Endothelial cell of umbilical vein (primary cell): ENCODE results near the gene BCAN. TPM values are rescaled to one million over a fixed set of nuclear protein-coding genes. Genes with fewer than 3 reads are reported as not detected.

Experiments used
- BruUV-seq: library from RNA; stranded (reverse); fragments of 400-500 nt; replicated peaks from 2 replicates; lab custom pipeline; 2021; lab: Mats Ljungman, UMichigan
- CTCF ChIA-PET: fragments of 300-600, 350-600 bp; sonication (Branson Sonifier 250); formaldehyde crosslinking; loops from one replicate; lab custom pipeline; 2021; ENCODE audit warnings: antibody characterized with exemption, inconsistent platforms; lab: Charles Lee
- POLR2A ChIA-PET: fragments of 300-600, 350-600 bp; sonication (Branson Sonifier 250); formaldehyde crosslinking; loops from one replicate; lab custom pipeline; 2021; ENCODE audit warnings: antibody characterized with exemption, inconsistent platforms; lab: Charles Lee
- DNase-seq: peaks from one replicate; pipeline ENCODE4 v3.0.0-alpha.2; 2011; ENCODE audit warnings: low read depth, low spot score
- FAIRE-seq: peaks from 2 replicates; lab custom pipeline; 2011; peaks lifted over from hg19 to GRCh38; lab: Jason Lieb, UNC
- H2AFZ ChIP-seq: 2 replicates; pipeline ENCODE4 v1.6.0; 2012; ENCODE audit warnings: low read depth, low read length, control low read depth, inconsistent platforms
- H3K27ac ChIP-seq: 2 replicates; pipeline ENCODE4 v1.5.1; 2011; ENCODE audit warnings: low read depth, mild to moderate bottlenecking, control low read depth, low read length, moderate library complexity; ENCODE audit not compliant: insufficient read depth
- H3K27me3 ChIP-seq, 2 experiments: 2 replicates each; pipeline versions ENCODE4 v1.6.0 to v1.6.1; 2011; ENCODE audit warnings: low read length in 2 of 2, mixed read lengths in 1 of 2; ENCODE audit not compliant: control insufficient read depth in 2 of 2, insufficient read depth in 2 of 2
- H3K36me3 ChIP-seq, 2 experiments: 2 replicates in 1 of 2; 3 replicates in 1 of 2; pipeline ENCODE4 v1.5.1; 2011; ENCODE audit warnings: low read length in 2 of 2, mild to moderate bottlenecking in 1 of 2, moderate library complexity in 1 of 2; ENCODE audit not compliant: control insufficient read depth in 2 of 2, insufficient read depth in 2 of 2; ENCODE audit errors: extremely low read depth in 1 of 2
- H3K4me1 ChIP-seq: 3 replicates; pipeline ENCODE4 v1.5.1; 2011; ENCODE audit warnings: mild to moderate bottlenecking, low read length; ENCODE audit not compliant: control insufficient read depth, insufficient read depth; ENCODE audit errors: extremely low read depth
- H3K4me2 ChIP-seq: 2 replicates; pipeline ENCODE4 v1.6.1; 2011; ENCODE audit warnings: low read length, control low read depth, mixed read lengths; ENCODE audit not compliant: insufficient read depth
- H3K4me3 ChIP-seq, 3 experiments: fragments of 200-600 bp in 1 of 3; sonication (generic), shearing (Covaris generic) in 1 of 3; replicated peaks in 1 of 3; 2 replicates each; pipeline ENCODE4 v1.5.1; 2011 to 2016; ENCODE audit warnings: control low read depth in 3 of 3, low read length in 3 of 3, mild to moderate bottlenecking in 2 of 3, inconsistent platforms in 1 of 3, low read depth in 1 of 3, moderate library complexity in 1 of 3; ENCODE audit not compliant: insufficient read depth in 1 of 3
- H3K79me2 ChIP-seq: 2 replicates; pipeline ENCODE4 v1.6.0; 2012; ENCODE audit warnings: low read length, inconsistent platforms; ENCODE audit not compliant: control insufficient read depth, insufficient read depth
- H3K9ac ChIP-seq: replicated peaks from 2 replicates; pipeline ENCODE3; 2011; ENCODE audit warnings: low read length, control low read depth; ENCODE audit not compliant: insufficient read depth; ENCODE audit errors: extremely low read depth
- H3K9me1 ChIP-seq: replicated peaks from 3 replicates; pipeline ENCODE4 v1.6.0; 2011; ENCODE audit warnings: mild to moderate bottlenecking, low read length; ENCODE audit not compliant: control insufficient read depth, insufficient read depth; ENCODE audit errors: extremely low read depth
- H3K9me3 ChIP-seq: replicated peaks from 2 replicates; pipeline ENCODE4 v1.5.1; 2012; ENCODE audit warnings: low read length, inconsistent platforms; ENCODE audit not compliant: control insufficient read depth, insufficient read depth
- H4K20me1 ChIP-seq: replicated peaks from 2 replicates; pipeline ENCODE3; 2011; ENCODE audit warnings: mild to moderate bottlenecking, low read length; ENCODE audit not compliant: control insufficient read depth, insufficient read depth; ENCODE audit errors: extremely low read depth
- CTCF ChIP-seq, 2 donors: IDR thresholded peaks; 1 replicate in 1 of 2; 2 replicates in 1 of 2; pipeline ENCODE4 v1.5.1; 2011; ENCODE audit warnings: low read length in 2 of 2, mild to moderate bottlenecking in 2 of 2, moderate library complexity in 2 of 2, control low read depth in 1 of 2, inconsistent platforms in 1 of 2, low read depth in 1 of 2; ENCODE audit not compliant: insufficient read depth in 1 of 2; ENCODE audit errors: extremely low read depth in 1 of 2
- EZH2 ChIP-seq: IDR thresholded peaks from 2 replicates; pipeline ENCODE4 v1.6.1; 2012; ENCODE audit warnings: borderline replicate concordance, low read depth, mild to moderate bottlenecking, moderate library complexity, low read length, inconsistent platforms; ENCODE audit not compliant: severe bottlenecking
- FOS ChIP-seq: IDR thresholded peaks from 2 replicates; pipeline ENCODE4 v1.6.1; 2011; ENCODE audit warnings: mild to moderate bottlenecking, low read length, moderate library complexity, borderline replicate concordance; ENCODE audit not compliant: insufficient read depth
- GATA2 ChIP-seq: IDR thresholded peaks from 2 replicates; pipeline ENCODE4 v1.7.0; 2011; ENCODE audit warnings: low read depth, mild to moderate bottlenecking, moderate library complexity, mixed read lengths, low read length; ENCODE audit not compliant: insufficient read length, insufficient read depth
- JUN ChIP-seq: IDR thresholded peaks from 2 replicates; pipeline ENCODE4 v1.6.1; 2011; ENCODE audit warnings: borderline replicate concordance, low read depth; ENCODE audit not compliant: insufficient read length, insufficient read depth
- MYC ChIP-seq: IDR thresholded peaks from one replicate; pipeline ENCODE4 v1.6.1; 2011; ENCODE audit warnings: mild to moderate bottlenecking, low read depth, low read length
- POLR2A ChIP-seq: IDR thresholded peaks from 2 replicates; pipeline ENCODE4 v1.6.1; 2012; ENCODE audit warnings: low read depth, mild to moderate bottlenecking, control low read depth, low read length
- POLR2AphosphoS5 ChIP-seq: IDR thresholded peaks from 2 replicates; pipeline ENCODE4 v1.6.1; 2012; ENCODE audit warnings: low read depth, mild to moderate bottlenecking, control low read depth, low read length, moderate library complexity; ENCODE audit not compliant: insufficient read depth
- dilution Hi-C: fragments of 300-500 bp; cut with MboI; formaldehyde crosslinking; loops from one replicate; pipeline ENCODE4 v1.15.0; 2019; ENCODE audit warnings: low sequenced_read_pairs; ENCODE audit not compliant: extremely low pct_ligation_motif_present
- intact Hi-C: fragments of 100-400 bp; cut with micrococcal nuclease; formaldehyde crosslinking; loops from one replicate; pipeline ENCODE4 v1.10.0; 2022
- polyA plus RNA-seq, 4 experiments: library from polyadenylated mRNA; depleted of rRNA in 3 of 4; stranded (reverse) in 3 of 4; unstranded in 1 of 4; fragments of >200 nt; gene quantifications; 2 replicates each; pipeline versions ENCODE4 v1.2.1 to v1.2.3, GENCODE V29; 2011 to 2012; ENCODE audit warnings: missing spikeins in 1 of 4
- total RNA-seq: library from RNA; stranded (reverse); gene quantifications from 2 replicates; pipeline ENCODE4 v1.2.3, GENCODE V29; 2021
- TF ChIP-seq, protein P1 (sequence below): IDR thresholded peaks from 2 replicates; pipeline ENCODE4 v1.6.1; 2011; ENCODE audit not compliant: insufficient read depth, insufficient read length

BCAN gene
- total and polyA plus RNA-seq, 2 donors (not counting 3 experiments of a cell fraction or from before 2014, with no cell fraction given): 0.15 TPM; not detected in 1

- Histone ChIP-seq H3K79me2 (no peaks in the 10 kb centered on the region), H3K36me3 (no peaks in the 10 kb centered on the region), H3K27ac (no peak overlapping the region), H3K9me3 (no peaks in the 10 kb centered on the region), H4K20me1 (no peaks in the 10 kb centered on the region), H3K9ac (no peak overlapping the region), H3K27me3 (peaks cover 3 to 9% of the 10 kb centered on the region in 2 experiments), H3K9me1 (no peaks in the 10 kb centered on the region), H3K4me3 (no peak overlapping the region), H3K4me1 (peaks cover 51% of the 10 kb centered on the region), H3K4me2 (no peak overlapping the region), H2AFZ (no peak overlapping the region)
- FAIRE-seq: no peak
- ChIA-PET POLR2A (interaction anchor here (1.1 kb wide), 1 partner anchor 31 kb away, joined by 8 read pairs; no protein-coding TSS in a partner anchor), CTCF (interaction anchor here (1.2 to 8.7 kb wide), 4 partner anchors 20 to 67 kb away, joined by 6 to 237 read pairs (median 138); partner anchors contain the start of genes HAPLN2 and NES)
- no TSS peak for BruUV-seq
- dilution Hi-C loops: no loop called here
- no peak for TF ChIP-seq EZH2
- TF ChIP-seq JUN: no peak
- TF ChIP-seq FOS: no peak
- TF ChIP-seq GATA2: no peak
- no peak for TF ChIP-seq MYC
- no peak for TF ChIP-seq CTCF (IDR thresholded peaks at IDR 0.05; ENCODE audit: extremely low read depth in 1 of 2, insufficient read depth in 1 of 2, low read depth in 1 of 2, low read length in 2 of 2)
- TF ChIP-seq, protein P1, sequence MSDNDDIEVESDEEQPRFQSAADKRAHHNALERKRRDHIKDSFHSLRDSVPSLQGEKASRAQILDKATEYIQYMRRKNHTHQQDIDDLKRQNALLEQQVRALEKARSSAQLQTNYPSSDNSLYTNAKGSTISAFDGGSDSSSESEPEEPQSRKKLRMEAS: no peak
- TF ChIP-seq POLR2A: no peak
- no peak for TF ChIP-seq POLR2AphosphoS5
- intact Hi-C loops: no loop called here
- DNase-seq: no peak
Measured at GRCh38 chr1:156658496-156658895, 16.6 kb downstream of the BCAN start.
